Measurements from ENCODE around the gene LAMA3.

The LAMA3 gene

GRCh38 chr18:23970161-23971096 lies 281.2 kb downstream of the LAMA3 start:
- DNase-seq (ENCODE audit: extremely low read depth, low read depth): no peak
- TF ChIP-seq CTCF (IDR thresholded peaks at IDR 0.05; ENCODE audit: low read depth, low read length): no peak

GRCh38 chr18:23971097-23971440 lies 281.8 kb downstream of the LAMA3 start:
- TF ChIP-seq CTCF (IDR thresholded peaks at IDR 0.05; ENCODE audit: low read depth, low read length): no peak
- DNase-seq (ENCODE audit: extremely low read depth, low read depth): no peak

- DNase-seq (ENCODE audit: extremely low read depth, low read depth): no peak
- TF ChIP-seq CTCF (IDR thresholded peaks at IDR 0.05; ENCODE audit: low read depth, low read length): no peak
Observed at GRCh38 chr18:23971666-23972230, 282.5 kb downstream of the LAMA3 start.

- DNase-seq (ENCODE audit: extremely low read depth, low read depth): no peak
Observed at GRCh38 chr18:23972453-23972852, 283.2 kb downstream of the LAMA3 start.

GRCh38 chr18:23977103-23977502 lies 287.9 kb downstream of the LAMA3 start:
- no peak for TF ChIP-seq CTCF (IDR thresholded peaks at IDR 0.05; ENCODE audit: low read depth, low read length)
- no peak for DNase-seq (ENCODE audit: extremely low read depth, low read depth)

More at GRCh38 chr18:23972453-23972852, 283.2 kb downstream of the LAMA3 start:
- TF ChIP-seq CTCF (IDR thresholded peaks at IDR 0.05; ENCODE audit: low read depth, low read length): no peak

GRCh38 chr18:23977719-23978483 lies 288.6 kb downstream of the LAMA3 start:
- TF ChIP-seq CTCF (IDR thresholded peaks at IDR 0.05; ENCODE audit: low read depth, low read length): no peak
- no peak for DNase-seq (ENCODE audit: extremely low read depth, low read depth)
